Endodermal cell (in vitro differentiated cells): ENCODE data around the gene RRP9. TPM values are rescaled to one million over a fixed set of nuclear protein-coding genes. Genes with fewer than 3 reads are reported as not detected.

Experiments
- DNase-seq: peaks from one replicate; pipeline ENCODE4 v3.0.0-alpha.2; 2017
- H3K27ac ChIP-seq: 2 replicates; pipeline ENCODE4 v1.5.1; 2013; ENCODE audit warnings: mild to moderate bottlenecking, low read depth, low read length, moderate library complexity
- H3K27me3 ChIP-seq: 2 replicates; pipeline ENCODE4 v1.6.1; 2013; ENCODE audit warnings: mild to moderate bottlenecking, low read length, moderate library complexity; ENCODE audit not compliant: insufficient read depth, control insufficient read depth, poor library complexity, severe bottlenecking
- H3K36me3 ChIP-seq: 2 replicates; pipeline ENCODE4 v1.7.0; 2013; ENCODE audit warnings: mild to moderate bottlenecking, low read length, moderate library complexity; ENCODE audit not compliant: control insufficient read depth, insufficient read depth
- H3K4me1 ChIP-seq: one replicate; pipeline ENCODE4 v1.7.0; 2013; ENCODE audit warnings: low read length; ENCODE audit not compliant: control insufficient read depth, insufficient read depth
- H3K4me3 ChIP-seq: 2 replicates; pipeline ENCODE4 v1.5.1; 2013; ENCODE audit warnings: mild to moderate bottlenecking, low read length, moderate library complexity
- H3K9ac ChIP-seq: 2 replicates; pipeline ENCODE4 v1.6.1; 2013; ENCODE audit warnings: mild to moderate bottlenecking, low read length, moderate library complexity; ENCODE audit not compliant: poor library complexity, severe bottlenecking; ENCODE audit errors: extremely low read depth
- H3K9me3 ChIP-seq: 2 replicates; pipeline ENCODE4 v1.6.1; 2013; ENCODE audit warnings: mild to moderate bottlenecking, low read length, moderate library complexity; ENCODE audit not compliant: control insufficient read depth
- H3K27ac Mint-ChIP-seq: 2 replicates; pipeline ENCODE4 v1.8.0; 2020; ENCODE audit warnings: mixed read lengths
- H3K27me3 Mint-ChIP-seq: 2 replicates; pipeline ENCODE4 v1.8.0; 2021; ENCODE audit warnings: mild to moderate bottlenecking, mixed read lengths; ENCODE audit not compliant: insufficient read depth
- H3K36me3 Mint-ChIP-seq: 2 replicates; pipeline ENCODE4 v1.8.0; 2020; ENCODE audit warnings: low read depth, mixed read lengths
- H3K4me1 Mint-ChIP-seq: 2 replicates; pipeline ENCODE4 v1.8.0; 2020; ENCODE audit warnings: mixed read lengths
- H3K4me3 Mint-ChIP-seq: 2 replicates; pipeline ENCODE4 v1.8.0; 2020; ENCODE audit warnings: mild to moderate bottlenecking, moderate library complexity, mixed read lengths
- H3K9me3 Mint-ChIP-seq: 2 replicates; pipeline ENCODE4 v1.8.0; 2020; ENCODE audit warnings: mild to moderate bottlenecking, mixed read lengths
- CTCF ChIP-seq: fragments of 200-600 bp; sonication (generic); conservative IDR thresholded peaks from 2 replicates; pipeline ENCODE4 v1.5.0; 2021; ENCODE audit warnings: antibody characterized with exemption, mild to moderate bottlenecking
- WGBS, 2 experiments: methylation state at CpG; one replicate each; pipeline versions ENCODE4 v1.1.5 to v1.1.7; 2013; ENCODE audit warnings: missing lambda C conversion rate in 2 of 2, mixed read lengths in 1 of 2; ENCODE audit not compliant: insufficient coverage in 1 of 2, insufficient read length in 1 of 2; 5-methylcytosine and 5-hydroxymethylcytosine counted together
- total RNA-seq, 2 donors: library from RNA; stranded (reverse); fragmentation: NEBNext Ultra II Directional in 1 of 2; extraction: Animal tissue kit (Norgen Biotek cat#: 25700) in 1 of 2; gene quantifications; 2 replicates in 1 of 2; 3 replicates in 1 of 2; pipeline ENCODE4 v1.2.1, GENCODE V29; 2021

The RRP9 gene
- total RNA-seq, 2 donors from 2014 or later = 38.6 to 89.3 TPM

GRCh38 chr3:51960386-51960785 lies 18.7 kb upstream of the RRP9 start:
- Histone ChIP-seq H3K4me1 (peaks cover 14% of the 10 kb centered on the region), H3K9ac (no peak overlapping the region), H3K27ac (no peak overlapping the region), H3K27me3 (peaks cover 4% of the 10 kb centered on the region), H3K9me3 (no peaks in the 10 kb centered on the region), H3K4me3 (no peak overlapping the region), H3K36me3 (peaks cover 59% of the 10 kb centered on the region)
- H3K4me1 Mint-ChIP-seq = peaks cover 17% of the 10 kb centered on the region
- 93 to 94% methylated on average over 8 to 10 of the region's 10 CpGs for WGBS, 2 experiments
- DNase-seq = no peak
- H3K4me3 Mint-ChIP-seq = no peak overlapping the region
- H3K27me3 Mint-ChIP-seq = peaks cover 7% of the 10 kb centered on the region
- peaks cover 13% of the 10 kb centered on the region for H3K36me3 Mint-ChIP-seq
- no peaks in the 10 kb centered on the region for H3K9me3 Mint-ChIP-seq
- no peak for TF ChIP-seq CTCF
- H3K27ac Mint-ChIP-seq = no peak overlapping the region

- Histone ChIP-seq H3K9me3 (no peaks in the 10 kb centered on the region), H3K4me3 (no peak overlapping the region), H3K27ac (no peak overlapping the region), H3K9ac (no peak overlapping the region), H3K36me3 (peaks cover 59% of the 10 kb centered on the region), H3K27me3 (peaks cover 11% of the 10 kb centered on the region), H3K4me1 (peaks cover 8% of the 10 kb centered on the region)
- H3K4me1 Mint-ChIP-seq = peaks cover 13% of the 10 kb centered on the region
- no peaks in the 10 kb centered on the region for H3K9me3 Mint-ChIP-seq
- WGBS, 2 experiments = 96 to 100% methylated on average over 3 to 7 of the region's 7 CpGs
- peaks cover 15% of the 10 kb centered on the region for H3K27me3 Mint-ChIP-seq
- no peak for TF ChIP-seq CTCF
- H3K36me3 Mint-ChIP-seq = peaks cover 13% of the 10 kb centered on the region
- DNase-seq = no peak
- no peak overlapping the region for H3K27ac Mint-ChIP-seq
- no peak overlapping the region for H3K4me3 Mint-ChIP-seq
Measured at GRCh38 chr3:51959651-51960050, 17.9 kb upstream of the RRP9 start.

- H3K27me3 ChIP-seq = peaks cover 19% of the 10 kb centered on the region
- peaks cover 8% of the 10 kb centered on the region for H3K4me1 ChIP-seq
- peaks cover 13% of the 10 kb centered on the region for H3K4me1 Mint-ChIP-seq
- DNase-seq = no peak
- peaks cover 13% of the 10 kb centered on the region for H3K36me3 Mint-ChIP-seq
- peaks cover 22% of the 10 kb centered on the region for H3K27me3 Mint-ChIP-seq
- peaks cover 59% of the 10 kb centered on the region for H3K36me3 ChIP-seq
- 96 to 98% methylated on average over 15 to 20 of the region's 20 CpGs for WGBS, 2 experiments
- no peak overlapping the region for H3K4me3 Mint-ChIP-seq
- TF ChIP-seq CTCF = no peak
- no peak overlapping the region for H3K4me3 ChIP-seq
- H3K27ac Mint-ChIP-seq = no peak overlapping the region
- H3K9ac ChIP-seq = no peak overlapping the region
- no peaks in the 10 kb centered on the region for H3K9me3 ChIP-seq
- no peaks in the 10 kb centered on the region for H3K9me3 Mint-ChIP-seq
- no peak overlapping the region for H3K27ac ChIP-seq
Measured at GRCh38 chr3:51958603-51959521, 17.2 kb upstream of the RRP9 start.
